ENCODE results near the gene MOB1A. TPM values are rescaled to one million over a fixed set of nuclear protein-coding genes. Genes with fewer than 3 reads are reported as not detected.

MOB1A gene
- total and polyA plus RNA-seq, 10 of the 15 experiments (the other 5 are each of a cell fraction or from before 2014, with no cell fraction given): 41.2 to 232 (median 172) TPM

GRCh38 chr2:74155830-74156229, 22.8 kb downstream of the MOB1A start:
- CTCF ChIA-PET: interaction anchor here (0.6 to 2.2 kb wide), 8 partner anchors 17 to 332 kb away, joined by 3 to 13 read pairs (median 6); partner anchors contain the start of gene MTHFD2
- in situ Hi-C loops (cut with MboI): no loop called here

More at GRCh38 chr2:74155830-74156229, 22.8 kb downstream of the MOB1A start:
- WGBS (ENCODE audit: insufficient coverage, insufficient replicate concordance, low lambda C conversion rate, missing lambda C conversion rate): 78% methylated on average over 3 of the region's 3 CpGs
- peaks cover 1% of the 10 kb centered on the region for H3K79me2 ChIP-seq (ENCODE audit: control insufficient read depth, insufficient read depth, low read length)
- no peaks in the 10 kb centered on the region for H3K27me3 ChIP-seq (replicated peaks in 1 of 2; ENCODE audit: control insufficient read depth in 2 of 2, insufficient read depth in 2 of 2, low read length in 1 of 2)
- ChIA-PET POLR2A (interaction anchor here (1.0 to 1.2 kb wide), 2 partner anchors 12 to 26 kb away, joined by 4 read pairs; no protein-coding TSS in a partner anchor), SMC1A (ENCODE audit: uncharacterized antibody, unreplicated experiment) (interaction anchor here (0.6 to 3.1 kb wide), 7 partner anchors 8 to 235 kb away, joined by 3 to 17 read pairs (median 6); partner anchors contain the start of genes MOB1A and MTHFD2), RAD21 (ENCODE audit: unreplicated experiment) (interaction anchor here (0.8 kb wide), 1 partner anchor 44 kb away, joined by 3 read pairs; no protein-coding TSS in a partner anchor)
- no peak for ATAC-seq
- no peaks in the 10 kb centered on the region for H3K9me3 ChIP-seq (replicated peaks; ENCODE audit: control insufficient read depth, insufficient read depth, low read length)
- no peak overlapping the region for H3K27ac ChIP-seq (ENCODE audit: control insufficient read depth, insufficient read depth)
- FAIRE-seq: no peak
- H3K4me2 ChIP-seq (ENCODE audit: control insufficient read depth, insufficient read depth): no peak overlapping the region
- TF ChIP-seq, protein P1, sequence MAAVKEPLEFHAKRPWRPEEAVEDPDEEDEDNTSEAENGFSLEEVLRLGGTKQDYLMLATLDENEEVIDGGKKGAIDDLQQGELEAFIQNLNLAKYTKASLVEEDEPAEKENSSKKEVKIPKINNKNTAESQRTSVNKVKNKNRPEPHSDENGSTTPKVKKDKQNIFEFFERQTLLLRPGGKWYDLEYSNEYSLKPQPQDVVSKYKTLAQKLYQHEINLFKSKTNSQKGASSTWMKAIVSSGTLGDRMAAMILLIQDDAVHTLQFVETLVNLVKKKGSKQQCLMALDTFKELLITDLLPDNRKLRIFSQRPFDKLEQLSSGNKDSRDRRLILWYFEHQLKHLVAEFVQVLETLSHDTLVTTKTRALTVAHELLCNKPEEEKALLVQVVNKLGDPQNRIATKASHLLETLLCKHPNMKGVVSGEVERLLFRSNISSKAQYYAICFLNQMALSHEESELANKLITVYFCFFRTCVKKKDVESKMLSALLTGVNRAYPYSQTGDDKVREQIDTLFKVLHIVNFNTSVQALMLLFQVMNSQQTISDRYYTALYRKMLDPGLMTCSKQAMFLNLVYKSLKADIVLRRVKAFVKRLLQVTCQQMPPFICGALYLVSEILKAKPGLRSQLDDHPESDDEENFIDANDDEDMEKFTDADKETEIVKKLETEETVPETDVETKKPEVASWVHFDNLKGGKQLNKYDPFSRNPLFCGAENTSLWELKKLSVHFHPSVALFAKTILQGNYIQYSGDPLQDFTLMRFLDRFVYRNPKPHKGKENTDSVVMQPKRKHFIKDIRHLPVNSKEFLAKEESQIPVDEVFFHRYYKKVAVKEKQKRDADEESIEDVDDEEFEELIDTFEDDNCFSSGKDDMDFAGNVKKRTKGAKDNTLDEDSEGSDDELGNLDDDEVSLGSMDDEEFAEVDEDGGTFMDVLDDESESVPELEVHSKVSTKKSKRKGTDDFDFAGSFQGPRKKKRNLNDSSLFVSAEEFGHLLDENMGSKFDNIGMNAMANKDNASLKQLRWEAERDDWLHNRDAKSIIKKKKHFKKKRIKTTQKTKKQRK (IDR thresholded peaks at IDR 0.05; ENCODE audit: low read depth, low read length): no peak
- TF ChIP-seq E2F8 (IDR thresholded peaks at IDR 0.05; ENCODE audit: low read depth, partially characterized antibody) (no peak), SMARCA5 (IDR thresholded peaks at IDR 0.05) (no peak)
- no peak overlapping the region for H2AFZ ChIP-seq (ENCODE audit: control insufficient read depth, low read depth, low read length)
- H3K4me3 ChIP-seq: no peak overlapping the region
- no peak for DNase-seq (ENCODE audit: low read depth, low spot score)
- no peaks in the 10 kb centered on the region for H3K4me1 ChIP-seq (ENCODE audit: control insufficient read depth, insufficient read depth, low read length)
- H3K36me3 ChIP-seq (ENCODE audit: control insufficient read depth in 2 of 2, insufficient read depth in 2 of 2, low read length in 1 of 2): peaks cover 6 to 40% of the 10 kb centered on the region in 2 experiments
- no peaks in the 10 kb centered on the region; the same call in 1 of the 2 replicates for H4K20me1 ChIP-seq (ENCODE audit: control insufficient read depth, insufficient read depth)
- intact Hi-C loops (cut with micrococcal nuclease; ENCODE audit: unreplicated experiment): no loop called here
- no peak overlapping the region for H3K9ac ChIP-seq (ENCODE audit: control insufficient read depth, insufficient read depth, low read length)
- BruUV-seq (replicated peaks): no TSS peak

Measured in GM12878 (cell line).